ENCODE data around the gene ST8SIA1.

DNA sequence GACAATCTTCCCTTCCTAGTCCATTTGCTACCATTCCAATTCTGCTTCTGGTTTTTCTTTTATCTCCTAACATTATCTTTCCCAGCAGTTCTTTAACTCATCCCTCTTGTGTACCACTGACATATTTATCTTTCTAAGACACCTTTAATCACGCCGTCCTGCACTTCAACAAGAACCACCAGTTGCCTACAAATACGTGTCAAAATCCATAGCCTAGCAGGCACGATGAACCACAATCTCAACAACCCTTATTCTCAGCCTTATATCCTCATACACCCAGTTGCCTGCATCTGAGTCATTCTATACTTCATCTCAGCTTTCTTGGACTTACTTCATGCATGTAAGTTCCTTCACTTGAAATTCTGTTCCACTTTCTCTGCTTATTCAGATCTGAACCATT lies 16.4 kb upstream of the ST8SIA1 start:
- TF ChIP-seq, protein P1, sequence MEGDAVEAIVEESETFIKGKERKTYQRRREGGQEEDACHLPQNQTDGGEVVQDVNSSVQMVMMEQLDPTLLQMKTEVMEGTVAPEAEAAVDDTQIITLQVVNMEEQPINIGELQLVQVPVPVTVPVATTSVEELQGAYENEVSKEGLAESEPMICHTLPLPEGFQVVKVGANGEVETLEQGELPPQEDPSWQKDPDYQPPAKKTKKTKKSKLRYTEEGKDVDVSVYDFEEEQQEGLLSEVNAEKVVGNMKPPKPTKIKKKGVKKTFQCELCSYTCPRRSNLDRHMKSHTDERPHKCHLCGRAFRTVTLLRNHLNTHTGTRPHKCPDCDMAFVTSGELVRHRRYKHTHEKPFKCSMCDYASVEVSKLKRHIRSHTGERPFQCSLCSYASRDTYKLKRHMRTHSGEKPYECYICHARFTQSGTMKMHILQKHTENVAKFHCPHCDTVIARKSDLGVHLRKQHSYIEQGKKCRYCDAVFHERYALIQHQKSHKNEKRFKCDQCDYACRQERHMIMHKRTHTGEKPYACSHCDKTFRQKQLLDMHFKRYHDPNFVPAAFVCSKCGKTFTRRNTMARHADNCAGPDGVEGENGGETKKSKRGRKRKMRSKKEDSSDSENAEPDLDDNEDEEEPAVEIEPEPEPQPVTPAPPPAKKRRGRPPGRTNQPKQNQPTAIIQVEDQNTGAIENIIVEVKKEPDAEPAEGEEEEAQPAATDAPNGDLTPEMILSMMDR (IDR thresholded peaks at IDR 0.05; ENCODE audit: poor library complexity, severe bottlenecking) = no peak
- TF ChIP-seq POLR2AphosphoS5 (IDR thresholded peaks at IDR 0.05) (no peak), TAF1 (IDR thresholded peaks at IDR 0.05; ENCODE audit: low read depth) (no peak), SMC3 (conservative IDR thresholded peaks at IDR 0.05; ENCODE audit: poor library complexity) (no peak), EP300 (conservative IDR thresholded peaks at IDR 0.05; ENCODE audit: poor library complexity, severe bottlenecking) (no peak)
- TF ChIP-seq, protein P2, sequence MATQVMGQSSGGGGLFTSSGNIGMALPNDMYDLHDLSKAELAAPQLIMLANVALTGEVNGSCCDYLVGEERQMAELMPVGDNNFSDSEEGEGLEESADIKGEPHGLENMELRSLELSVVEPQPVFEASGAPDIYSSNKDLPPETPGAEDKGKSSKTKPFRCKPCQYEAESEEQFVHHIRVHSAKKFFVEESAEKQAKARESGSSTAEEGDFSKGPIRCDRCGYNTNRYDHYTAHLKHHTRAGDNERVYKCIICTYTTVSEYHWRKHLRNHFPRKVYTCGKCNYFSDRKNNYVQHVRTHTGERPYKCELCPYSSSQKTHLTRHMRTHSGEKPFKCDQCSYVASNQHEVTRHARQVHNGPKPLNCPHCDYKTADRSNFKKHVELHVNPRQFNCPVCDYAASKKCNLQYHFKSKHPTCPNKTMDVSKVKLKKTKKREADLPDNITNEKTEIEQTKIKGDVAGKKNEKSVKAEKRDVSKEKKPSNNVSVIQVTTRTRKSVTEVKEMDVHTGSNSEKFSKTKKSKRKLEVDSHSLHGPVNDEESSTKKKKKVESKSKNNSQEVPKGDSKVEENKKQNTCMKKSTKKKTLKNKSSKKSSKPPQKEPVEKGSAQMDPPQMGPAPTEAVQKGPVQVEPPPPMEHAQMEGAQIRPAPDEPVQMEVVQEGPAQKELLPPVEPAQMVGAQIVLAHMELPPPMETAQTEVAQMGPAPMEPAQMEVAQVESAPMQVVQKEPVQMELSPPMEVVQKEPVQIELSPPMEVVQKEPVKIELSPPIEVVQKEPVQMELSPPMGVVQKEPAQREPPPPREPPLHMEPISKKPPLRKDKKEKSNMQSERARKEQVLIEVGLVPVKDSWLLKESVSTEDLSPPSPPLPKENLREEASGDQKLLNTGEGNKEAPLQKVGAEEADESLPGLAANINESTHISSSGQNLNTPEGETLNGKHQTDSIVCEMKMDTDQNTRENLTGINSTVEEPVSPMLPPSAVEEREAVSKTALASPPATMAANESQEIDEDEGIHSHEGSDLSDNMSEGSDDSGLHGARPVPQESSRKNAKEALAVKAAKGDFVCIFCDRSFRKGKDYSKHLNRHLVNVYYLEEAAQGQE (IDR thresholded peaks at IDR 0.05; ENCODE audit: borderline replicate concordance) = no peak

All from neural cell (in vitro differentiated cells).